GM12878 (cell line): ENCODE results near the gene BIN1. TPM values are rescaled to one million over a fixed set of nuclear protein-coding genes. Genes with fewer than 3 reads are reported as not detected.

ENCODE experiments used
- ATAC-seq: fragments of 200-7000 bp; cut with Tn5 transposase; 3 replicates; pipeline ENCODE4 v1.9.1; 2020; ENCODE audit warnings: mild to moderate bottlenecking, moderate library complexity
- BruUV-seq: library from RNA; stranded (reverse); fragments of 400-500 nt; replicated peaks from 2 replicates; lab custom pipeline; 2021; lab: Mats Ljungman, UMichigan
- CTCF ChIA-PET: fragments of 300-600 bp; sonication (Branson Sonifier 250); formaldehyde crosslinking; extraction: SDS; loops from one replicate; lab custom pipeline; 2021; ENCODE audit warnings: inconsistent platforms; lab: Yijun Ruan, JAX
- POLR2A ChIA-PET: fragments of 350-600 bp; formaldehyde crosslinking; extraction: SDS; loops from one replicate; lab custom pipeline; 2021; ENCODE audit warnings: inconsistent platforms; lab: Charles Lee
- RAD21 ChIA-PET: fragments of 300-600 bp; sonication (Branson Sonifier 250); formaldehyde crosslinking; loops from one replicate; lab custom pipeline; 2023; ENCODE audit warnings: antibody characterized with exemption; ENCODE audit not compliant: unreplicated experiment; lab: Charles Lee
- SMC1A ChIA-PET: fragments of 300-600 bp; sonication (Branson Sonifier 250); formaldehyde crosslinking; loops from one replicate; lab custom pipeline; 2023; ENCODE audit not compliant: unreplicated experiment, uncharacterized antibody; lab: Charles Lee
- DNase-seq: peaks from one replicate; pipeline ENCODE4 v3.0.0-alpha.2; 2011; ENCODE audit warnings: low read depth, low spot score
- FAIRE-seq: peaks from 3 replicates; lab custom pipeline; 2011; peaks lifted over from hg19 to GRCh38; lab: Jason Lieb, UNC
- H2AFZ ChIP-seq: 2 replicates; pipeline ENCODE4 v1.6.0; 2011; ENCODE audit warnings: low read depth, low read length, control low read depth; ENCODE audit not compliant: control insufficient read depth
- H3K27ac ChIP-seq: 2 replicates; pipeline ENCODE4 v1.5.1; 2011; ENCODE audit warnings: control low read depth; ENCODE audit not compliant: control insufficient read depth, insufficient read depth
- H3K27me3 ChIP-seq, 2 experiments: replicated peaks in 1 of 2; 2 replicates each; pipeline versions ENCODE4 v1.6.0 to v1.6.1; 2011; ENCODE audit warnings: low read length in 1 of 2; ENCODE audit not compliant: control insufficient read depth in 2 of 2, insufficient read depth in 2 of 2
- H3K36me3 ChIP-seq, 2 experiments: 2 replicates each; pipeline ENCODE4 v1.5.1; 2011; ENCODE audit warnings: low read length in 1 of 2; ENCODE audit not compliant: control insufficient read depth in 2 of 2, insufficient read depth in 2 of 2
- H3K4me1 ChIP-seq: 2 replicates; pipeline ENCODE4 v1.6.1; 2011; ENCODE audit warnings: mild to moderate bottlenecking, low read length, moderate library complexity, mixed read lengths; ENCODE audit not compliant: control insufficient read depth, insufficient read depth
- H3K4me2 ChIP-seq: 2 replicates; pipeline ENCODE4 v1.6.0; 2011; ENCODE audit warnings: control low read depth; ENCODE audit not compliant: control insufficient read depth, insufficient read depth
- H3K4me3 ChIP-seq: fragments of 200-600 bp; sonication (generic); 2 replicates; pipeline ENCODE4 v1.5.1; 2016
- H3K79me2 ChIP-seq: 2 replicates; pipeline ENCODE4 v1.6.0; 2011; ENCODE audit warnings: low read length; ENCODE audit not compliant: control insufficient read depth, insufficient read depth
- H3K9ac ChIP-seq: 2 replicates; pipeline ENCODE4 v1.8.0; 2011; ENCODE audit warnings: low read length, control low read depth, mixed read lengths; ENCODE audit not compliant: control insufficient read depth, insufficient read depth
- H3K9me3 ChIP-seq: replicated peaks from 3 replicates; pipeline ENCODE4 v1.5.1; 2011; ENCODE audit warnings: mild to moderate bottlenecking, low read length; ENCODE audit not compliant: control insufficient read depth, insufficient read depth
- H4K20me1 ChIP-seq: 2 replicates; pipeline ENCODE4 v1.6.0; 2011; ENCODE audit not compliant: control insufficient read depth, insufficient read depth
- ETV6 ChIP-seq, 2 experiments: fragments of 450-650 bp in 1 of 2; IDR thresholded peaks in 1 of 2; conservative IDR thresholded peaks in 1 of 2; 2 replicates each; pipeline ENCODE4 v1.6.1; 2014; ENCODE audit warnings: antibody characterized with exemption in 1 of 2, borderline replicate concordance in 1 of 2, low read depth in 1 of 2, mild to moderate bottlenecking in 1 of 2, moderate library complexity in 1 of 2
- JUNB ChIP-seq: IDR thresholded peaks from 2 replicates; pipeline ENCODE4 v1.6.1; 2016; ENCODE audit warnings: antibody characterized with exemption, mild to moderate bottlenecking
- NFXL1 ChIP-seq: fragments of 450-650 bp; IDR thresholded peaks from 2 replicates; pipeline ENCODE4 v1.6.1; 2017; ENCODE audit warnings: antibody characterized with exemption, mild to moderate bottlenecking, borderline replicate concordance
- NFYB ChIP-seq: IDR thresholded peaks from 2 replicates; pipeline ENCODE4 v1.6.1; 2011; ENCODE audit warnings: low read depth, mild to moderate bottlenecking, low read length, improper control_type of control experiment, moderate library complexity; ENCODE audit not compliant: insufficient read depth
- NR2C1 ChIP-seq: fragments of 450-650 bp; IDR thresholded peaks from 2 replicates; pipeline ENCODE4 v1.6.1; 2017; ENCODE audit warnings: antibody characterized with exemption, mild to moderate bottlenecking, moderate library complexity
- POLR2AphosphoS5 ChIP-seq: IDR thresholded peaks from 2 replicates; pipeline ENCODE4 v1.6.1; 2011; ENCODE audit warnings: mild to moderate bottlenecking, low read length, inconsistent platforms
- RAD51 ChIP-seq: fragments of 450-650 bp; IDR thresholded peaks from 2 replicates; pipeline ENCODE4 v1.6.1; 2016; ENCODE audit warnings: moderate library complexity, mild to moderate bottlenecking, inconsistent platforms
- RCOR1 ChIP-seq: conservative IDR thresholded peaks from 2 replicates; pipeline ENCODE4 v1.6.1; 2012; ENCODE audit warnings: low read depth, low read length, improper control_type of control experiment
- TCF7 ChIP-seq: IDR thresholded peaks from 2 replicates; pipeline ENCODE4 v1.6.1; 2014; ENCODE audit warnings: antibody characterized with exemption, borderline replicate concordance
- ZBED1 ChIP-seq: IDR thresholded peaks from 2 replicates; pipeline ENCODE4 v1.6.1; 2016; ENCODE audit warnings: borderline replicate concordance
- ZNF384 ChIP-seq: IDR thresholded peaks from 2 replicates; pipeline ENCODE4 v1.6.1; 2012; ENCODE audit warnings: low read depth, mild to moderate bottlenecking, low read length, improper control_type of control experiment, borderline replicate concordance
- WGBS: methylation state at CpG from one replicate; pipeline ENCODE4 v1.1.6; 2016; ENCODE audit warnings: low lambda C conversion rate; ENCODE audit not compliant: insufficient replicate concordance, insufficient coverage; ENCODE audit errors: missing lambda C conversion rate; 5-methylcytosine and 5-hydroxymethylcytosine counted together
- in situ Hi-C: fragments of 300-500 bp; cut with MboI; formaldehyde crosslinking; loops from 9 replicates; pipeline ENCODE4 v1.14.3; 2018; ENCODE audit warnings: mixed read lengths
- intact Hi-C: fragments of 100-400 bp; cut with micrococcal nuclease; formaldehyde crosslinking; loops from one replicate; pipeline ENCODE4 v1.14.2; 2022; ENCODE audit not compliant: unreplicated experiment
- polyA plus RNA-seq, 11 experiments: library from polyadenylated mRNA; depleted of rRNA in 4 of 11; unstranded in 6 of 11; stranded (reverse) in 5 of 11; fragments of >200 nt; fragmentation: Nextera tagmentation in 4 of 11; fragmentation: Illumina TruSeq in 1 of 11; extraction: Ambion mirVana in 4 of 11; extraction: Trizol in 1 of 11; gene quantifications; 1 replicate in 1 of 11; 2 replicates in 10 of 11; pipeline versions ENCODE4 v1.2.1 to v1.2.3, GENCODE V29; 2011 to 2016; ENCODE audit warnings: inconsistent platforms in 2 of 11, missing spikeins in 2 of 11, low read depth in 1 of 11
- total RNA-seq, 4 experiments: library from RNA; depleted of rRNA in 3 of 4; stranded (reverse); fragments of >200 nt in 3 of 4; fragmentation: Illumina TruSeq in 1 of 4; extraction: Trizol in 1 of 4; gene quantifications; 2 replicates each; pipeline versions ENCODE4 v1.2.1 to v1.2.3, GENCODE V29; 2013 to 2021
- TF ChIP-seq, protein P1 (sequence below): fragments of 450-650 bp; IDR thresholded peaks from 2 replicates; pipeline ENCODE4 v1.6.1; 2016; ENCODE audit warnings: mild to moderate bottlenecking, moderate library complexity, borderline replicate concordance
- TF ChIP-seq, protein P2 (sequence below): fragments of 450-650 bp; IDR thresholded peaks from 2 replicates; pipeline ENCODE4 v1.6.1; 2018; ENCODE audit warnings: mild to moderate bottlenecking, low read depth, moderate library complexity; ENCODE audit not compliant: partially characterized antibody
- TF ChIP-seq, protein P3 (sequence below): fragments of 450-650 bp; IDR thresholded peaks from 2 replicates; pipeline ENCODE4 v1.6.1; 2018; ENCODE audit warnings: borderline replicate concordance, mild to moderate bottlenecking; ENCODE audit not compliant: partially characterized antibody
- TF ChIP-seq, protein P4 (sequence below): IDR thresholded peaks from 2 replicates; pipeline ENCODE4 v1.6.1; 2011; ENCODE audit warnings: low read depth, mild to moderate bottlenecking, low read length, moderate library complexity, borderline replicate concordance; ENCODE audit errors: extremely low read depth

BIN1 gene
- total and polyA plus RNA-seq, 10 of the 15 experiments (the other 5 are each of a cell fraction or from before 2014, with no cell fraction given), result 0.32 to 21.3 (median 11.2) TPM

DNA sequence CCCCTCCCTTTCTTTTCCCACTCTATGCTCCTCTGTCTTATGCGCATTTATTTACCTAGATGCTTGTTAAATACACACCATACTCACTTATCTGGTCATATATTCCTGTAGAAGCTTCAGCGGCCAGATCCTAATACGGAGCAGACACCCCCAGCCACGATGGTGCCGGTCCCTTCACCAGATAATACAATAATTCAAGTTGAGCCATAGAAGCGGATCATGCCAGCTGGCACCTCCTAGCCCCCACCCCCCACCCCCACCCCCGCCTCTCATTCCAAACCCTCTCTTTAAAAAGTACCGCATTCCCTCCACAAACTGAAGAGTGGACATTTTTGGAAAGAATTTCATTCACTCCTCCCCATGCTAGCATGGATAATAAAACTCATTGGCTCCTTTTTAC is 95.2 kb downstream of the BIN1 start:
- no TSS peak for BruUV-seq
- Histone ChIP-seq H2AFZ (no peak overlapping the region), H3K4me1 (no peaks in the 10 kb centered on the region), H3K36me3 (no peaks in the 10 kb centered on the region), H3K4me2 (no peak overlapping the region), H3K9ac (no peak overlapping the region), H4K20me1 (no peaks in the 10 kb centered on the region), H3K9me3 (no peaks in the 10 kb centered on the region), H3K27me3 (no peaks in the 10 kb centered on the region; a peak in 3 of 4 replicates), H3K79me2 (no peaks in the 10 kb centered on the region), H3K27ac (no peak overlapping the region), H3K4me3 (no peak overlapping the region)
- WGBS, result 39% methylated on average over 8 of the region's 8 CpGs
- intact Hi-C loops, result no loop called here
- CTCF ChIA-PET, result no interaction called here
- SMC1A ChIA-PET, result interaction anchor here (0.7 to 1.5 kb wide), 2 partner anchors 33 to 173 kb away, joined by 3 read pairs; no protein-coding TSS in a partner anchor
- DNase-seq (no peak), FAIRE-seq (no peak), ATAC-seq (no peak)
- in situ Hi-C loops, result no loop called here
- RAD21 ChIA-PET, result no interaction called here
- POLR2A ChIA-PET, result no interaction called here
- TF ChIP-seq RCOR1 (no peak), TCF7 (no peak), NFYB (no peak), ZNF384 (no peak), RAD51 (no peak), ZBED1 (no peak), NFXL1 (no peak), POLR2AphosphoS5 (no peak), ETV6 (conservative IDR thresholded peaks at IDR 0.05 in 1 of 2, IDR thresholded peaks at IDR 0.05 in 1 of 2; ENCODE audit: borderline replicate concordance in 1 of 2, low read depth in 1 of 2) (no peak), NR2C1 (no peak), JUNB (no peak)
- TF ChIP-seq, protein P1, sequence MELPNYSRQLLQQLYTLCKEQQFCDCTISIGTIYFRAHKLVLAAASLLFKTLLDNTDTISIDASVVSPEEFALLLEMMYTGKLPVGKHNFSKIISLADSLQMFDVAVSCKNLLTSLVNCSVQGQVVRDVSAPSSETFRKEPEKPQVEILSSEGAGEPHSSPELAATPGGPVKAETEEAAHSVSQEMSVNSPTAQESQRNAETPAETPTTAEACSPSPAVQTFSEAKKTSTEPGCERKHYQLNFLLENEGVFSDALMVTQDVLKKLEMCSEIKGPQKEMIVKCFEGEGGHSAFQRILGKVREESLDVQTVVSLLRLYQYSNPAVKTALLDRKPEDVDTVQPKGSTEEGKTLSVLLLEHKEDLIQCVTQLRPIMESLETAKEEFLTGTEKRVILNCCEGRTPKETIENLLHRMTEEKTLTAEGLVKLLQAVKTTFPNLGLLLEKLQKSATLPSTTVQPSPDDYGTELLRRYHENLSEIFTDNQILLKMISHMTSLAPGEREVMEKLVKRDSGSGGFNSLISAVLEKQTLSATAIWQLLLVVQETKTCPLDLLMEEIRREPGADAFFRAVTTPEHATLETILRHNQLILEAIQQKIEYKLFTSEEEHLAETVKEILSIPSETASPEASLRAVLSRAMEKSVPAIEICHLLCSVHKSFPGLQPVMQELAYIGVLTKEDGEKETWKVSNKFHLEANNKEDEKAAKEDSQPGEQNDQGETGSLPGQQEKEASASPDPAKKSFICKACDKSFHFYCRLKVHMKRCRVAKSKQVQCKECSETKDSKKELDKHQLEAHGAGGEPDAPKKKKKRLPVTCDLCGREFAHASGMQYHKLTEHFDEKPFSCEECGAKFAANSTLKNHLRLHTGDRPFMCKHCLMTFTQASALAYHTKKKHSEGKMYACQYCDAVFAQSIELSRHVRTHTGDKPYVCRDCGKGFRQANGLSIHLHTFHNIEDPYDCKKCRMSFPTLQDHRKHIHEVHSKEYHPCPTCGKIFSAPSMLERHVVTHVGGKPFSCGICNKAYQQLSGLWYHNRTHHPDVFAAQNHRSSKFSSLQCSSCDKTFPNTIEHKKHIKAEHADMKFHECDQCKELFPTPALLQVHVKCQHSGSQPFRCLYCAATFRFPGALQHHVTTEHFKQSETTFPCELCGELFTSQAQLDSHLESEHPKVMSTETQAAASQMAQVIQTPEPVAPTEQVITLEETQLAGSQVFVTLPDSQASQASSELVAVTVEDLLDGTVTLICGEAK, result no peak
- TF ChIP-seq, protein P2, sequence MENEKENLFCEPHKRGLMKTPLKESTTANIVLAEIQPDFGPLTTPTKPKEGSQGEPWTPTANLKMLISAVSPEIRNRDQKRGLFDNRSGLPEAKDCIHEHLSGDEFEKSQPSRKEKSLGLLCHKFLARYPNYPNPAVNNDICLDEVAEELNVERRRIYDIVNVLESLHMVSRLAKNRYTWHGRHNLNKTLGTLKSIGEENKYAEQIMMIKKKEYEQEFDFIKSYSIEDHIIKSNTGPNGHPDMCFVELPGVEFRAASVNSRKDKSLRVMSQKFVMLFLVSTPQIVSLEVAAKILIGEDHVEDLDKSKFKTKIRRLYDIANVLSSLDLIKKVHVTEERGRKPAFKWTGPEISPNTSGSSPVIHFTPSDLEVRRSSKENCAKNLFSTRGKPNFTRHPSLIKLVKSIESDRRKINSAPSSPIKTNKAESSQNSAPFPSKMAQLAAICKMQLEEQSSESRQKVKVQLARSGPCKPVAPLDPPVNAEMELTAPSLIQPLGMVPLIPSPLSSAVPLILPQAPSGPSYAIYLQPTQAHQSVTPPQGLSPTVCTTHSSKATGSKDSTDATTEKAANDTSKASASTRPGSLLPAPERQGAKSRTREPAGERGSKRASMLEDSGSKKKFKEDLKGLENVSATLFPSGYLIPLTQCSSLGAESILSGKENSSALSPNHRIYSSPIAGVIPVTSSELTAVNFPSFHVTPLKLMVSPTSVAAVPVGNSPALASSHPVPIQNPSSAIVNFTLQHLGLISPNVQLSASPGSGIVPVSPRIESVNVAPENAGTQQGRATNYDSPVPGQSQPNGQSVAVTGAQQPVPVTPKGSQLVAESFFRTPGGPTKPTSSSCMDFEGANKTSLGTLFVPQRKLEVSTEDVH, result no peak
- TF ChIP-seq, protein P3, sequence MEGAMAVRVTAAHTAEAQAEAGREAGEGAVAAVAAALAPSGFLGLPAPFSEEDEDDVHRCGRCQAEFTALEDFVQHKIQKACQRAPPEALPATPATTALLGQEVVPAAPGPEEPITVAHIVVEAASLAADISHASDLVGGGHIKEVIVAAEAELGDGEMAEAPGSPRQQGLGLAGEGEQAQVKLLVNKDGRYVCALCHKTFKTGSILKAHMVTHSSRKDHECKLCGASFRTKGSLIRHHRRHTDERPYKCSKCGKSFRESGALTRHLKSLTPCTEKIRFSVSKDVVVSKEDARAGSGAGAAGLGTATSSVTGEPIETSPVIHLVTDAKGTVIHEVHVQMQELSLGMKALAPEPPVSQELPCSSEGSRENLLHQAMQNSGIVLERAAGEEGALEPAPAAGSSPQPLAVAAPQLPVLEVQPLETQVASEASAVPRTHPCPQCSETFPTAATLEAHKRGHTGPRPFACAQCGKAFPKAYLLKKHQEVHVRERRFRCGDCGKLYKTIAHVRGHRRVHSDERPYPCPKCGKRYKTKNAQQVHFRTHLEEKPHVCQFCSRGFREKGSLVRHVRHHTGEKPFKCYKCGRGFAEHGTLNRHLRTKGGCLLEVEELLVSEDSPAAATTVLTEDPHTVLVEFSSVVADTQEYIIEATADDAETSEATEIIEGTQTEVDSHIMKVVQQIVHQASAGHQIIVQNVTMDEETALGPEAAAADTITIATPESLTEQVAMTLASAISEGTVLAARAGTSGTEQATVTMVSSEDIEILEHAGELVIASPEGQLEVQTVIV, result no peak
- TF ChIP-seq, protein P4, sequence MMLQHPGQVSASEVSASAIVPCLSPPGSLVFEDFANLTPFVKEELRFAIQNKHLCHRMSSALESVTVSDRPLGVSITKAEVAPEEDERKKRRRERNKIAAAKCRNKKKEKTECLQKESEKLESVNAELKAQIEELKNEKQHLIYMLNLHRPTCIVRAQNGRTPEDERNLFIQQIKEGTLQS, result no peak
